NK-92 treated with Interleukin-12 subunit alpha and Interleukin-12 subunit beta, amount 100 ng/mL, for 24 hours (cell line): ENCODE data around the gene BHLHE40.

Experiments used
- DNase-seq: peaks from one replicate; lab custom pipeline; 2025; lab: John Stamatoyannopoulos, UW

Gene BHLHE40

DNA sequence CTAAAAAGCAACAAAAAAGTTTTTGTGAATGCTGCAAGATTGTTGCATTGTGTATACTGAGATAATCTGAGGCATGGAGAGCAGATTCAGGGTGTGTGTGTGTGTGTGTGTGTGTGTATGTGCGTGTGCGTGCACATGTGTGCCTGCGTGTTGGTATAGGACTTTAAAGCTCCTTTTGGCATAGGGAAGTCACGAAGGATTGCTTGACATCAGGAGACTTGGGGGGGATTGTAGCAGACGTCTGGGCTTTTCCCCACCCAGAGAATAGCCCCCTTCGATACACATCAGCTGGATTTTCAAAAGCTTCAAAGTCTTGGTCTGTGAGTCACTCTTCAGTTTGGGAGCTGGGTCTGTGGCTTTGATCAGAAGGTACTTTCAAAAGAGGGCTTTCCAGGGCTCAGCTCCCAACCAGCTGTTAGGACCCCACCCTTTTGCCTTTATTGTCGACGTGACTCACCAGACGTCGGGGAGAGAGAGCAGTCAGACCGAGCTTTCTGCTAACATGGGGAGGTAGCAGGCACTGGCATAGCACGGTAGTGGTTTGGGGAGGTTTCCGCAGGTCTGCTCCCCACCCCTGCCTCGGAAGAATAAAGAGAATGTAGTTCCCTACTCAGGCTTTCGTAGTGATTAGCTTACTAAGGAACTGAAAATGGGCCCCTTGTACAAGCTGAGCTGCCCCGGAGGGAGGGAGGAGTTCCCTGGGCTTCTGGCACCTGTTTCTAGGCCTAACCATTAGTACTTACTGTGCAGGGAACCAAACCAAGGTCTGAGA lies 4.7 kb downstream of the BHLHE40 start:
- DNase-seq, result peak; percentile 68

GRCh38 chr3:4984511-4984864 lies 5.3 kb downstream of the BHLHE40 start:
- DNase-seq, result no peak

DNA sequence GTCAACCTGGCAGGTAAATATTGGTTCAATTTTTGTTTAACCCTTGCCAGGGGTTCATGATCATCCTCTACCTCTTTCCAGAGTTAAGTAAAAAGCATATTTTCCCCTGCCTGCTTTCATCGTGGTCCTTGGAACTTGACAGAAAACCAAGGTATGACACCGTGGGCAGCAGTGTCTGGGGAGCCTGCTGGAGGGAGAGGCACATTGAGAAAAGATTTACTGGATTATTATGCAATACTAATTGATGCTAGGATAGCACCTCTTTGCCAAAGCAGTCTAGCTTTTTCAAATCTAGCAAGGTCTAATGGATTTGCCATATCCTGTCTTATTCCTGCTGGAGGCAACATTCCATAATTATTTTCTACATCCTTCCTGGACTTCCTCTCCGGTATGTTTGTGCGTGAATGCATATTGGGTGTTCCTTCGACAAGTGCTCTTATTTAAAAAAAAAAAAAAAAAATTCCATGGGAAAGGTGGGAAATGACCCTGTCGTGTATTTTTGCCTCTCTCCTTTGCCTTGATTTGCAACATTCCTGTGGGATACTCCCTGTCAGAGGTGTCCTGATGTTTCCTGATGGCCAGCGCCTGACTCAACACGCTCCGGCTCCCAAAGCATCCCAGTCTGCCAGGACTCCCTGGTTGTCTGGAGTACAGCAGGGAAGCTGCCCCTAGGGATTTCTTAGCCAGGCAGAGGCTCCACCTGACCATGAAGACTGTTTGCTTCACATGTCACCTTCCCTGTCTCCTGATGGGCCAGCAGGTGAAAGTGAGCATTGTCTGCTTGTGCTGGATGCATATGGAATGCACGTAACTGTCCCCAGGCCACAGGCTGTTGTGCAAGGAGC lies 6.3 kb downstream of the BHLHE40 start:
- DNase-seq, result no peak

- DNase-seq, result no peak
Measured at GRCh38 chr3:4986175-4986781, 7.0 kb downstream of the BHLHE40 start.

DNA sequence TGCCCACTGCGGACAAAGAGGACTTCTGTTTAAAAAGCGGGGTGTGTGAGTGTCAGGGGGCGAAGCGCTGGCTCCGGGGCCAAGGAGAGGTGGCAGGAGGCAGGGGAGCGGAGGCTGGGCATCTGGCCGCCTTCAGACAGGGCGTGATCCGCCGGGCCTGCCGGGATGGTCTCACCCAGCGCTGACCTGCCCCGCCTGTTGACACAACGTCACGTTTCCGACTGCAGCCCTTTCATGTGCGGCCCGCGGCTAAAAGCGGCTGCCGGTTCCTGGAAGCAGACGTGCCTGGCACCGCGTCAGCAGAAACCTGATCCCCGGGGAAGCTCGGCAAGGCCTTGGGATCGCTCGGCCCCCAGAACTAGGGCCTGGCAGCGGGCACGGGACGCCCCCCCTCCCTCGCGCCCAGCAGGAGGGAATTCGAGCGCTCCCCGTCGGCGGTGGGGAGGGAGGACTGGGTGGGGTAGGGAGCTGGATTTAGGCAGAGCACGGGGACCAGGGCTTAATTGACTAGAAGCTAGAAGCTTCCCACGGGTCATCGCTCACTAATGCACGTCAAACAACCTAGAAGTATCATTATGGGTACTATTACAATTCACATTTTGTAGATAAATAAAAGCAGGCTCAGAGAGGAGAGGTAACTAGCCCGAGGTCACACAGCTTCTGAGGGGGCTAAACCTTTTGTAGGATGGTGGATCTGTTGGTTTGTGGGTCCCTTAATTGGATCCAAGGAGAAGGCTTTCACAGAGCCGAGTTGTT lies 7.7 kb downstream of the BHLHE40 start:
- peak; percentile 89 for DNase-seq

DNA sequence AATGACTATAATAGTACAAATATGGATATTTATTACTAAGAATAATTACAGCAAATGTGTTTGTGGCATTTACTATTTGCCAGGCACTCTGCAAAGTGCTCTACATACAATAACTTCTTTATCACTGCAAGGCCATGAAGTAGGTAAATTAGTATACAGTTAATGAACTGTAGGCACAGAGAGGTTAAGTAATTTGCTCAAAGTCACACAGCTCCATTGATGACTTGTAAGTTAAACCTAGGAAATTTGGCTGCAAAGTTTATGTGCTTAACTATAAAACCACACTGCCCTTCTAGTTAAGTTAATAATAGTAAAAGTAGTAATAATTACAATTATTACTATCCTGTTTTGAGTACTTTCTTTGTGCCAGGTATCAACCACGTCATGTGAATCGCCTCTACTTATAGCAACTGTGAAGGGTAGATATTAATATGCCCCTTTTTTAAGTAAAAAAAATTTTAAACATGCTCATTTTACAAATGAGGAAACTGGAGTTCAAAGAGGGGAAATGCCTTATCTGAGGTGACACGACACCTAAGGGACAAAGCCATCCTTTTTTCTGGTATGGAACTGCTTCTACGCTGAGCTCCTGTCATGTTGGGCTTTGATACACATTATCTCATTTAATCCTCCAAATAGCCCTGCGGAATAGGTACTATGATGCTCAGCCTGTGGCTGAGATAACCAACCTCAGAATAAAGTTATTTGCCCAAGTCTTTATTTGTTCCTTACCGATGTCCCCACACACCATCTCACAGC lies 8.5 kb downstream of the BHLHE40 start:
- DNase-seq, result no peak

DNA sequence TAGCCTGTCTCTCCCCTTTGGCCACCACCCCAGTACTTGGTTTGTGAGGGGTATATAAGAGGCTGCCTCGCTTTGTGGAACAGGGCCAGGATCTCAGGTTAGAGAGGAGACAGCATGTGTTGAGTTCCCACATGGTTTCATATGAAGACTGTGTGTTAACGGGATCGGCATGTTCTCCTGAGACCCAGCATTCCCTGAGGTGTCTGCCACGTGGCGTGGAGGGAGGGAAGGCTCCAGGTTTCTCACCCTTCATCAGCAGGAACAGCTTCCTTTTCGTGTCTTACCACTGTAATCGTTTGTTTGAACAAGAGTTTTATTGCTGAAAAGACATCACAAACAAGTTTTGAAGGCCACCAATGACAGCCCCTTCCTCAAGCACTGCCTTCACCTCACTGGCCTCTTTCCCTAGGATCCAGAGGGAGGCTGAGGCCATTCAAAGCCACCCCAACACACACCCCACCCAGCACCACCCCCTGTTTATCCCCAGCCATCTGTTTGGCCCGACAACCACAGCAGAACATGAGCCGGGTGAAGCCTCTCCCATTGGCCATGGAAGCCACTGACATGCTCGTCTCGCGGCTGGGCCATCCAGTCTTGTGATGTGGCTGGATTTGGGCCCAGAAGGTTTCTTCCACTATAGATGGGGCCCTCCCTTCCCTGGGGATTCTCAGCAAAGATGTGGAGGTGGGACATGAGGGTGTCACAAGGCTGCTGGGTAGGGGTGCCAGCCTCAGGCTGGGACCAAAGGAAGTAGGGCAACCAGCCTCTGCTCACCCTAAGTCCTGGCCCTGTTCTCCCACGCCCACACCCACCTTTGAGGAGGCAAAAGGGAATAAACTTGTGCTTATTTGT lies 10.0 kb downstream of the BHLHE40 start:
- DNase-seq, result no peak

- DNase-seq, result no peak
Measured at GRCh38 chr3:4990069-4990468, 10.8 kb downstream of the BHLHE40 start.

GRCh38 chr3:4992118-4992517 lies 12.9 kb downstream of the BHLHE40 start:
- no peak for DNase-seq

DNA sequence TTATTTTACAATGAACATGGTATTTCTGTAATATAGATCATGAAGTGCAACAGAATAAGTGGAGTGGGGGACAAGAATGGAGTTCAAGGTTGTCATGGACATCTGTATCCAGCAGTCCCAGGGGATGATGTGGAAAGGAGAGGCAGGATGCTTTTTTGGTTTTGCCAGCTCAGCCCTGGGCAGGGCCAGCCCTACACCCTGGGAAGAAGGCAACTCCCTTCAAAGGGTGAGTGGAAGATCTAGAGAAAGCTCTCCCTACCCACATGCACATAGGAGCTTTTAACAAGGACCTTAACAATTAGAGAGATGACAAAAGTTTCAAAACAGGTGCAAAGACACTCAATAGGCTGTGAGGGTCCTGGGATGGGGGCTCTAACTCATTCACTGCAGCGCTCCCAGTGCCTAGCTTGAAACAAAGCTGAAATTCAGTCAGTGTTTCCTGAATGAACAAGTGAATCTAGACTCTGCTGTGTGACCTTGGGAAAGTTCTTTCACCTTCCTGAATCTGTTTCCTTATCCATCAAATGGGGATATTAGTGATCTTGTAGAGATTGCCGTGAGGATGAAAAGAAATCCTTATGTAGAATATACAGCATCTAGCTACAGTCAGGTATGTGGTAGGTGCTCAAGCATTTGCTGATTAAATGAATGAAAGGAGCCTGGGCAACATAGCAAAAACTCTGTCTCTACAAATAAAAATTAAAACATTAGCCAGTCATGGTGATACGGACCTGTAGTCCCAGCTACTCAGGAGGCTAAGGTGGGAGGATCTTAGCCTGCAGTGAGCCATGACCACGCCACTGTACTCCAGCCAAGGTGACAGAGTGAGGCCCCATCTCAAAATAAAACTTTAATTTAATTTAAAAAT lies 14.3 kb downstream of the BHLHE40 start:
- DNase-seq, result no peak

DNA sequence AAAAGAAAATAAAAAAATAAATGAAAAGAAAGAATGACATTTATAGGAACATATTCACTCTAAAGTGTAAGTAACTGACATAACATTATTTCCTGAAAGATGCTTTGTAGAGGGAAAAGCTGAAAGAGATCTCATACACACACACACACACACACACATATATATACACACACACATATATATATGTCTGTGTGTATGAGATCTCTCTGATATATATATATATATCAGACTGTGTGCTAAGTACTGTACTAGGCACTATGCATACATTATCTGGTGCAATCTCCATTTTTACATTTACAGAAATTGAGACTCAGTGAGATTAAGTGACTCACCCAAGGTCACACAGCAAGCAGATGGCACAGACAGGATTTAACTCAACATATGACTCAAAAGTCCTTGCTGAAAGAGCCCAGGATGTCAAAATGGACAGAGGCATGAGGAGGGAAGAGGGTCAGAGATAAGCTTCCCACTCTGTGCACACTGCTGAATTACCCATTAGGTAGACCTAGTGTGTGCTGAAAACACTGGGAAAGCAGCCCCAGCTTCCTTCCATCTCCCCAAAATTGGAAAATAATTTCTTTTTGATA lies 15.0 kb downstream of the BHLHE40 start:
- DNase-seq, result no peak

- no peak for DNase-seq
Measured at GRCh38 chr3:4994823-4995499, 15.7 kb downstream of the BHLHE40 start.

DNA sequence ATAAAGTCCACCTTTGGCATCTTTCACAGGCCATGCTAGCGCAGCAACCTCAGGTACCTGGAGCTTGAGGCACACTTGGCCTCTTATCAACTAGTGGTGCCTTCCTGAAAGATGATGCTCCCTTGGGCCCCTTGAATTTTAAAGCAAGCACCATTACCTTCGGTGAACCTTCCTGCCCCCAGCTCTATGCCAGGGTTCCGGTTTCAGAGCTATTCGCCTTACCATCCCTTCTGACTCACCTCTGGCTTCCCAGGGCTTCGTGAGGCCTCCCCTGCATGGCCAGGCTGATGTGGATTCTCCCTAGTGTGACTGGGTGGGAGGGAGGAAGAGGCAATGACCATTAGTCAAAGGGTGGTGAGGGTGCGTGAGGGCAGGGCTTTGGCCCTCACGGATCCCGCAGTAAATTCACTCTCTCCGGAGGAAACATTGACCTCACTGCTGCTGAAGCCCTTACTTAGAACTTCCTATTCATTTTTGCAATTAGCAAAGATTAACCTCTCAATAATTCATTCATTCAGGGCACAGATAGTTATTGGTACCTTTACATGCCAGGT lies 16.3 kb downstream of the BHLHE40 start:
- no peak for DNase-seq

DNA sequence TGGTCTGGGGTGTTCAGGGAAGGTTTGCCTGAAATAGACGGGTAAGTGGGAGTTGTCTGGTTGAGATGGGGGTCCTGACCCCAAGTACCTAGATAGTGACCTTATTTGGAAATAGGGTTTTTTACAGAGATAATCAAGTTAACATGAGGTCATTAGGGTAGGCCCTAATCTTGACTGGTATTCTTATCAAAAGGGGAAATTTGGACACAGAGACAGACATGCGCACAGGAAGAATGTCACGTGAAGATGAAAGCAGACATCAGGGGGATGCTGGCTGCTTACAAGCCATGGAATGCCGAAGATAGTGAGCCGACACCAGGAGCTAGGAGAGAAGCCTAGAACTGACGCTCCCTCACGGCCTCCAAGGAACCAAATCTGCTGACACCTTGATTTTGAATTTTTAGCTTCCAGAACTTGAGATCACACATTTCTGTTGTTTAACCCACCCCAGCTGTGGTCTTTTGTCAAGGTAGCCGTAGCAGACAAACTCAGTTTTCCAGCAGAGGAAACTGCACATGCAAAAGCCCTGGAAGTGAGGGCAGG lies 17.1 kb downstream of the BHLHE40 start:
- no peak for DNase-seq

DNA sequence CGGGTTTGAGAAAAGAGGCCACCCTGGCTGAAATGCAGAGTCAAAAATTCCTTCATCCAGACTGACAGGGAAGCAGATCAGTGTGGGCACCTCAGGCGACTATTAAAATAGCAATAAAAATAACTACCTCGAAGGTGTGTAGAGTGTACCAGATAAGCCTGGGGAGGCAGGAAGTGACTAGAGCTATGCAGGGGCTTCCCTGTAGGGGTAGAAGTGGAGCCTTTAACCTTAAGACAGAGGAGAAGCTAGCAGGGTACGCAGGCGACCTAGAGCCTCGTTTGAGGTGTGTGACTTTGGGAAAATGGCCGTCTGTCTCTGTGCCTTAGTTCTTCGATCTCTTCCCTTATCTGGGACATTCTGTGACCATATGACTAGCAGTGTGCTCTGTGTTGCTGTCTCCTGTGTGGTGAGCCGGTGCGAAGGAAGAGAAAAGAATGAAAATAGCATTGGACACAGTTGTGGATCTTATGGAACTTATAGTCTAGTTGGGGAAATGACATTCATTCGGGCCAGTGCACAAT lies 17.6 kb downstream of the BHLHE40 start:
- DNase-seq, result no peak

DNA sequence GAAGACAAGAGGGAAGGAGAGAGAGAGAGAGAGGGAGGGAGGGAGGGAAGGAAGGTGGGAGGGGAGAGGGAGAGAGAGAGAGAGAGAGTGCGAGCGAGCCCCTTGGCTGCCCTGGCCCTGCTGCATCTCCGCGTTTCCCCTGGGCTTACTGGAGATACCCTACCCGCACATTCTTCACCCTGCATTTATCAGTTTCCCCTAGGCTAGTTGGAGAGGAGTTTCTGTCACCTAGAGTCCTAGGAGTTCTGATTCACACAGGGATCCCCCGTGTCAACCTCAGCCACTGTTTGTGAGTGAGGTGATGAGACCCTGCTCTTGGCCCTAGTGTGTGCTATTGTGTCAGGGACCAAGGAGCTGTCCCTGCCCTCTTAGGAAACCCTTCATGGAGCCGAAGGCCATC lies 18.7 kb downstream of the BHLHE40 start:
- DNase-seq, result no peak

DNA sequence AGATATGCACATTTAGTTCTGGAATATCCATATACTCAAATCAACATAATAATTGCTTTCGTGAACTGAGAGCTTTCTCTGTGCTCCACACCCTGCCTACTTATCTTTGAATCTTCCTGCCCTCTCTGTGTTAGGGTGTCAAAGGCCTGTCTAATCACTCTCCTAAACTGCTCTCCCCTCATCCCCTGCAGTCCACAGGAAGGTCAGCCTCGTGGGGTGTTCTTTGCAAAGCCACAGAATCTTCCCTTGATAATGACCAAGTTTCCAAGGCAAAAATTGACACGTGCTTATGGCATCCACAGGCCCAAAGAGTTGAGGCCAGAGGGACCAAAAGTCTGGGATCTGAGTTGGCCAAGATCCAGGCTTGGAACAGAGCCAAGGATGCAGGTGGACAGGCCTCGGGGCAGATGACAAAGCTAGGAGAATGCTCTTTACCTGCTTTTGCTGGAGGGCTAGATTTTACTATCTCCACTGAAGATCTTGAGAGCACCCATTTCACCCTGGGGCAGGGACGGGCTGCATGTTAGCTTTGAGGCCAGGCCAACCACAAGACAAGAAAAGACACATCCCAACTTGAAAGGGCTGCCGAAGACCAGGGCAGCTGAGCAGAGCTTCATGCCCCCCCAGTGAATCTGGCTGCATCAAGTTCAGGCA lies 20.4 kb downstream of the BHLHE40 start:
- no peak for DNase-seq
